GM23248 (cell line): Measurements from ENCODE around the gene PTDSS2.

Experiments
- EZH2 ChIP-seq: fragments of 200-600 bp; sonication (generic); IDR thresholded peaks from 2 replicates; pipeline ENCODE4 v1.6.1; 2018; ENCODE audit warnings: antibody characterized with exemption, mild to moderate bottlenecking; ENCODE audit not compliant: insufficient read depth, poor library complexity, severe bottlenecking
- EZH2phosphoT487 ChIP-seq: fragments of 200-600 bp; sonication (generic); IDR thresholded peaks from 2 replicates; pipeline ENCODE4 v1.6.1; 2018; ENCODE audit warnings: antibody characterized with exemption, moderate library complexity, mild to moderate bottlenecking, low read depth; ENCODE audit not compliant: insufficient read depth

- TF ChIP-seq EZH2 (no peak), EZH2phosphoT487 (no peak)
Observed at GRCh38 chr11:424232-424631, 25.8 kb upstream of the PTDSS2 start.
